Peyer's patch (tissue), 4 donors: ENCODE data around the gene ABLIM1. TPM values are rescaled to one million over a fixed set of nuclear protein-coding genes. Genes with fewer than 3 reads are reported as not detected.

Experiments used
- DNase-seq, 3 donors: peaks; one replicate each; pipeline ENCODE4 v3.0.0-alpha.2; 2017 to 2019
- H3K27ac ChIP-seq, 4 donors: fragments of 200-600 bp; sonication (generic); one replicate each; pipeline ENCODE4 v1.5.1; 2016 to 2019
- H3K27me3 ChIP-seq, 2 donors: fragments of 200-600 bp; sonication (generic); one replicate each; pipeline ENCODE4 v1.5.1; 2019
- H3K36me3 ChIP-seq, 3 donors: fragments of 200-600 bp; sonication (generic); one replicate each; pipeline ENCODE4 v1.5.1; 2016 to 2019
- H3K4me1 ChIP-seq, 4 donors: fragments of 200-600 bp; sonication (generic); one replicate each; pipeline ENCODE4 v1.5.1; 2016 to 2019
- H3K4me3 ChIP-seq, 4 donors: fragments of 200-600 bp; sonication (generic); 1 replicate in 3 of 4; 2 replicates in 1 of 4; pipeline ENCODE4 v1.5.1; 2016 to 2019; ENCODE audit warnings: mild to moderate bottlenecking in 1 of 4
- H3K9me3 ChIP-seq, 4 donors: fragments of 200-600 bp; sonication (generic); one replicate each; pipeline ENCODE4 v1.5.1; 2016 to 2019; ENCODE audit warnings: mild to moderate bottlenecking in 1 of 4
- POLR2A ChIP-seq, 2 donors: fragments of 450-650 bp; IDR thresholded peaks; one replicate each; pipeline ENCODE4 v1.5.1; 2017; ENCODE audit warnings: antibody characterized with exemption in 2 of 2, mild to moderate bottlenecking in 2 of 2, moderate library complexity in 2 of 2
- total RNA-seq, 4 donors: library from RNA; depleted of rRNA; stranded (reverse); fragments of >200 nt; gene quantifications; one replicate each; pipeline ENCODE4 v1.1.0, GENCODE V29; 2016
- TF ChIP-seq, protein P1 (sequence below), 6 experiments: fragments of 450-650 bp in 4 of 6; fragments of 200-600 bp in 2 of 6; sonication (generic) in 1 of 6; IDR thresholded peaks; one replicate each; pipeline ENCODE4 v1.5.1; 2017 to 2019; ENCODE audit warnings: antibody characterized with exemption in 6 of 6, mild to moderate bottlenecking in 3 of 6, moderate library complexity in 1 of 6

Gene ABLIM1
- total RNA-seq, 4 donors from 2014 or later: 91.6 to 145 (median 121) TPM

DNA sequence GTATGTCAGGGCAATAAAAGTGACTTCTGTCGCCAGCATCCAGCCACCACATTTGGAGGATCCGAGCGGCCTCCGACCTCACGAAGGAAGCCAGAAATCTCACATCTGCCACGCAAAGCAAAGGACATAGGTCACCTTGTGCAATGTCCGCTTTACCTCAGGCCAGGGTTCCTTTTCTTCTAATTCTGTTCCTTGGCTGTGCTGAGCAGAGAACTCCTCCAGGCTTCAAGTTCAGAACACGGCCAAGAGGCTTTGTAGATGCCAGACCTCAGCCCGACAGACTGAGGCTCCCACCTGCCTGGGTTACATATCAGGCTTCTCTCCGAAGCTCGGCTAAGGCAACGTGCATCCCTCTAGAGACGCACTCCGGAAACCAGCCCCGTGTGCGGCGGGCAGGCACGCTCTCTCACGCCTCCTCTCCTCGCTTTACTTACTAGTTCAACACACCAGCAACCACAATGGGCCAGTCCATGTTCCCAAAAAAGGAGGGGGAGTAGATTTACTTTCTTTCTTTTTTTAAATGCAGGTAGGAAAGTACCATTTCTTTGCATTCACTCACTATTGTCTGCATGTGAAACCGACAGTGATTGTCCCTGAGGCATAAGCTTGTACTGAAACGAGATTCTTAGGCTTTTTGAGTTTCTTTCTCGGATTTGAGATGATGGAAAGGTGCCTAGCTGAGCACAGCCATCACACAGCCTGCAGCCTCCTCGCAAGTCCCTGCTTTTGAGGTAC lies 131.4 kb downstream of the ABLIM1 start:
- H3K27me3 ChIP-seq: no peaks in the 10 kb centered on the region
- H3K4me3 ChIP-seq: peak overlapping the region; percentile 31 to 47 (median 45)
- peak; percentile 81 to 85 for TF ChIP-seq POLR2A (IDR thresholded peaks at IDR 0.05)
- TF ChIP-seq, protein P1, sequence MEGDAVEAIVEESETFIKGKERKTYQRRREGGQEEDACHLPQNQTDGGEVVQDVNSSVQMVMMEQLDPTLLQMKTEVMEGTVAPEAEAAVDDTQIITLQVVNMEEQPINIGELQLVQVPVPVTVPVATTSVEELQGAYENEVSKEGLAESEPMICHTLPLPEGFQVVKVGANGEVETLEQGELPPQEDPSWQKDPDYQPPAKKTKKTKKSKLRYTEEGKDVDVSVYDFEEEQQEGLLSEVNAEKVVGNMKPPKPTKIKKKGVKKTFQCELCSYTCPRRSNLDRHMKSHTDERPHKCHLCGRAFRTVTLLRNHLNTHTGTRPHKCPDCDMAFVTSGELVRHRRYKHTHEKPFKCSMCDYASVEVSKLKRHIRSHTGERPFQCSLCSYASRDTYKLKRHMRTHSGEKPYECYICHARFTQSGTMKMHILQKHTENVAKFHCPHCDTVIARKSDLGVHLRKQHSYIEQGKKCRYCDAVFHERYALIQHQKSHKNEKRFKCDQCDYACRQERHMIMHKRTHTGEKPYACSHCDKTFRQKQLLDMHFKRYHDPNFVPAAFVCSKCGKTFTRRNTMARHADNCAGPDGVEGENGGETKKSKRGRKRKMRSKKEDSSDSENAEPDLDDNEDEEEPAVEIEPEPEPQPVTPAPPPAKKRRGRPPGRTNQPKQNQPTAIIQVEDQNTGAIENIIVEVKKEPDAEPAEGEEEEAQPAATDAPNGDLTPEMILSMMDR (IDR thresholded peaks at IDR 0.05): no peak
- H3K4me1 ChIP-seq: peaks cover 0 to 28% (median 12%) of the 10 kb centered on the region in 4 donors
- H3K36me3 ChIP-seq: no peaks in the 10 kb centered on the region
- no peaks in the 10 kb centered on the region for H3K9me3 ChIP-seq
- peak overlapping the region; percentile 80 to 87 (median 84) for H3K27ac ChIP-seq
- peak; percentile 86 to 97 (median 95) for DNase-seq

DNA sequence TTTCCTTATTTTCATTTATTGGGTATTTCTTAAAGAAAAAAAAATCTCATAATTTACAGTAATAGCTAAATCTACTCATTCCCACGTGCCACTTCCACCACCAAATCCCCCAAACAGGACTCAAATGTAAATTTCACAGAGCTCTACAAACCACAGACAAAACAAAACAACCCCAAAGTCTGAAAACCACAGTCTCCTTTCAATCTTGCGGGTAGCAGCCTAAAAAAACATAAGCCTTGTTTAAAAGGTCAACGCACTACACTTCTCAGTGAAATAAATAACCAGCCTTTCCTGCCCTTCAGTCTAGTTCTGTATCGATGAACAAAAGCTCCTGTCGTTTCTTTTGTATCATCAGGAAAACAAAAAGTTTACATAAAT lies 132.0 kb downstream of the ABLIM1 start:
- H3K27me3 ChIP-seq: no peaks in the 10 kb centered on the region
- H3K4me3 ChIP-seq: peak overlapping the region; percentile 31 to 47 (median 45)
- H3K27ac ChIP-seq: peak overlapping the region; percentile 80 to 87 (median 84)
- H3K9me3 ChIP-seq: no peaks in the 10 kb centered on the region
- peaks cover 0 to 28% (median 12%) of the 10 kb centered on the region in 4 donors for H3K4me1 ChIP-seq
- TF ChIP-seq POLR2A (IDR thresholded peaks at IDR 0.05): no peak
- TF ChIP-seq, protein P1 (IDR thresholded peaks at IDR 0.05): no peak
- H3K36me3 ChIP-seq: no peaks in the 10 kb centered on the region
- DNase-seq: peak in 1 of 3 donors; percentile 40

DNA sequence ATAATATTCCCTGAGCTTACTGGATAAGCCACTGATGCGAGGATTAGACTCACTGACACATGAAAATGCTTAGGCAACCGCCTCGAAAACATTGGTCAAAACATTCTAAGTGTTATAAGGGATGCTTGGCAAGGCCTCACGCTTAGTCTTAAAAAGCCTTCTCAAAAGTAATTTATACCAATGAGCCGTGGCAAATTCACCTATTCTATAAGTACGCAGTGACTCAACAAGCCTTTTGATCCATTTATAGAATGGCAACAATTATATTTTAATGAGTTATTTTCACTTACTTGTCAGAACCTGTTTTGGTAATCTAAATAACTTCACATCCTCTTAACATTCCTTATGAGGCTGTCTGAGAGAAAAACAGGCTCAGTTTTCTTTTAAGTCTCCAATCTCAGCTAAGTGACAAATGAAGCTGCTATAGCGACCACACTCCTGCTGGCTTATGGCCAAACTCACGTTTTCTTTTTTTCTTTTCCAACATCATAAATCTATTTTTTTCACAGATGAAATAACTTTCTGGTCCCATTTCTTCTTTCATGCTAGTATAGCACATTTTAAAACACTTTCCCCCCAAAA lies 132.6 kb downstream of the ABLIM1 start:
- no peaks in the 10 kb centered on the region for H3K36me3 ChIP-seq
- H3K9me3 ChIP-seq: no peaks in the 10 kb centered on the region
- no peaks in the 10 kb centered on the region for H3K27me3 ChIP-seq
- peaks cover 0 to 34% (median 14%) of the 10 kb centered on the region in 4 donors for H3K4me1 ChIP-seq
- peak overlapping the region; percentile 53 to 86 (median 81) for H3K27ac ChIP-seq
- H3K4me3 ChIP-seq: peak overlapping the region; percentile 31 to 47 (median 45)
- DNase-seq: no peak
- TF ChIP-seq, protein P1 (IDR thresholded peaks at IDR 0.05): no peak
- no peak for TF ChIP-seq POLR2A (IDR thresholded peaks at IDR 0.05)

DNA sequence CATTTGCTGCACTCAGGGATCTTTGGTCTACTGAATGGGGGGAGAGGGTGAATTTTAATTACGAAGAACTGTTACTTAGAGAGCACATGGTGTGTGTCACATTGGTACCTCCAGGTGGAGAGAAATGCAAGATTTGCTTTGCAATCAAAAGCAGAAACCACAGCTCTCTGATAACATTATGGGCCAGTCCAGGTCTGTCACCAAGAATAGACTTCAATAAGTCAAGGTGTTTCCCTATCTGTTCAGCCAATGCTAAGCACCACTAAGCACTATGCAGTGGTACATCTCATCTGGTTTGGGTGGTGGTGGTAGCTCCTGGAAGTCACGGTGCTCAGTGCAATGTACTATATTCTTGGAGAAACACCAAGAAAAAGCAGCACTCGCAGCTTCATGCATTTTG lies 134.2 kb downstream of the ABLIM1 start:
- Histone ChIP-seq H3K36me3 (no peaks in the 10 kb centered on the region), H3K4me1 (peaks cover 6 to 50% (median 23%) of the 10 kb centered on the region in 4 donors), H3K27me3 (no peaks in the 10 kb centered on the region), H3K27ac (peak overlapping the region in 1 of 4 donors; percentile 11), H3K9me3 (no peaks in the 10 kb centered on the region), H3K4me3 (no peak overlapping the region)
- no peak for DNase-seq
- no peak for TF ChIP-seq POLR2A (IDR thresholded peaks at IDR 0.05)
- TF ChIP-seq, protein P1 (IDR thresholded peaks at IDR 0.05): no peak

DNA sequence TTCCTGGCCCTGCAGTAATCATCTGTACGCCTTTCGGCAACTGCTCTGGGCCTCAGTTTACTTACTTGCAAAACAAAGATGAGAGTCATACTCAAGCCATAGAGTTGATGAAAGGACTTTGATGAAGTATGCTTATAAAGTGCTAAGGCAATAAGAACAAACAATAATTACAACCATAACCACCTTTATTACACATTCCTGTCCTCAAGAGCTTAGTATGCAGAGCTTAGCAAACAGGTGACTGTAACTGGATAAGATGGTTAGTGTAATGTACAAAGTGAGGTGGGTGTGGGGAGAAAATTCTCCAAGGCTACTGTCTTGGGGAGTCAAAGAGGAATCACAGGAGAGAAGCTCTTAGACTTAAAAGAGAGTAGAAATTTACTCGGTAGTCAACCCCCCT lies 136.8 kb downstream of the ABLIM1 start:
- no peaks in the 10 kb centered on the region for H3K36me3 ChIP-seq
- TF ChIP-seq, protein P1 (IDR thresholded peaks at IDR 0.05): no peak
- TF ChIP-seq POLR2A (IDR thresholded peaks at IDR 0.05): no peak
- H3K27ac ChIP-seq: peak overlapping the region in 3 of 4 donors; percentile 26 to 77 (median 55)
- H3K27me3 ChIP-seq: no peaks in the 10 kb centered on the region
- peaks cover 6 to 37% (median 22%) of the 10 kb centered on the region in 4 donors for H3K4me1 ChIP-seq
- H3K4me3 ChIP-seq: no peak overlapping the region
- no peak for DNase-seq
- no peaks in the 10 kb centered on the region for H3K9me3 ChIP-seq
